Measurements from ENCODE around the gene CCL26. TPM values are rescaled to one million over a fixed set of nuclear protein-coding genes. Genes with fewer than 3 reads are reported as not detected.
A peak's percentile ranks its signal among the peaks of the same experiment; 100 is the strongest.

Gene CCL26, protein sequence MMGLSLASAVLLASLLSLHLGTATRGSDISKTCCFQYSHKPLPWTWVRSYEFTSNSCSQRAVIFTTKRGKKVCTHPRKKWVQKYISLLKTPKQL
- 1 to 10 TPM in 1 of 2 donors, not detected in 1; 1.2 TPM for total RNA-seq

DNA sequence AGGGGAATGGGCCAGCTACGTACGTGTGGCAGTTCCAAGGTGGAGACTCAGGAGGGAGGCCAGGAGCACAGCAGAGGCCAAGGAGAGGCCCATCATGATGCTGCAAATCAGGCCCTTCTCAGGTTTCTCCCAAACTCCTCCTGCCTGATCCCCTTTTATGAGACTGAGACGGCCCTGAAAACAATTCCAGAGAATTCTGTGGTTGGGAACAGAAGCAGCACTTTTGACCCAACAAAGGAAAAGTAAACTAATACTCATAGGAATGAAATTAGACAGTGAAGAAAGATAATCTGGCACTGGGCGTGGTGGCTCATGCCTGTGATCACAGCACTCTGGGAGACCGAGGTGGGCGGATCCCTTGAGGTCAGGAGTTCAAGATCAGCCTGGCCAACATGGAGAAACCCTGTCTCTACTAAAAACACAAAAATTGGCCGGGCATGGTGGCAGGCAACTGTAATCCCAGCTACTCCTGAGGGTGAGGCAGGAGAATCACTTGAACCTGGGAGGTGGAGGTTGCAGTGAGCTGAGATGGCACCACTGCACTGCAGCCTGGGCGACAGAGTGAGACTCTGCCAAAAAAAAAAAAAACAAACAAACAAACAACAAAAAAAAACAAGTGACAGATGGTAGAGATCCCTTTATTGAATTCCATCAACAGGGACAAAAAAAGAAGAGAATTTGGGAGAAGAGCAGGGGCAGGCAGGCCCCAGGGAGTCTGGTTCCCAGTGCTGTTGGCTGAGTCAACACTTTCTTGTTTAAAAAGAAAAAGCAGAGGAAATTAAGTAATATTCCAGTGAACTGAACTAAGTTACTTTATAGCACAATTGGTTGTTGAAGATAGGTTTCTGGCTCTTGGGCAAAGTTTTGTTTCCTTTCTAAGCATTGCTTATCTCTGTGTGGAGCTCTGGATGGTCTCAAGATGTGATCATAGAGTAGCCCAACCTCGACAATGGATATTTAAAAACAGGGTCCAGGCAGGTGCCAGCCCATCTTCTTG, at the start of gene CCL26:
TSS of gene CCL26 (minus strand) at position 131 of the 997 bp plus-strand sequence. CDS start at position 96, 35 bp downstream.
- Mint-ChIP-seq H3K27me3 (ENCODE audit: low read depth) (no peaks in the 10 kb centered on the region), H3K36me3 (ENCODE audit: insufficient read depth in 2 of 2) (no peaks in the 10 kb centered on the region), H3K27ac (peak within 1 kb of the TSS; percentile 22), H3K4me3 (no peak within 1 kb of the TSS), H3K4me1 (ENCODE audit: low read depth) (peaks cover 38% of the 10 kb centered on the region), H3K9me3 (peaks cover 0 to 3% of the 10 kb centered on the region in 2 donors)
- DNase-seq, result no peak
- ATAC-seq (replicated peaks in 1 of 2), result no peak

DNA sequence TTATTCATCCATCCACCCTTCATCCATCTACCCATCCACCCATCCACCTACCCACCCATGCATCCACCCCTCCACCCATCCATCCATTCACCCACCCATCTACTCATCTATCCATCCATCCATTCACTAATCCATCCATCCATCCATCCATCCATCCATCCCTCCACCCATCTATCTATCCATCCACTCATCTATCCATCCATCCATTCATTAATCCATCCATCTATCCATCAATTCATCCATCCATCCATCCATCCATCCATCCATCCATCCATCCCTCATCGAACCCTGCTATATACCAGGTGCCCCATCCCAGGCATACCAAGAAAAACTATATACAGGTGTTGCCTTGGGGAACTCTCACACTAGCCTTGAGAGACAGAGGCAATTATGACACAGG, 48.7 kb upstream of the CCL26 start:
- no peaks in the 10 kb centered on the region for H3K4me1 Mint-ChIP-seq (ENCODE audit: low read depth)
- H3K4me3 Mint-ChIP-seq, result no peak overlapping the region
- no peak overlapping the region for H3K27ac Mint-ChIP-seq
- ATAC-seq (replicated peaks in 1 of 2) (no peak), DNase-seq (no peak)
- H3K9me3 Mint-ChIP-seq, result no peaks in the 10 kb centered on the region
- H3K36me3 Mint-ChIP-seq (ENCODE audit: insufficient read depth in 2 of 2), result no peaks in the 10 kb centered on the region
- peaks cover 15% of the 10 kb centered on the region for H3K27me3 Mint-ChIP-seq (ENCODE audit: low read depth)

DNA sequence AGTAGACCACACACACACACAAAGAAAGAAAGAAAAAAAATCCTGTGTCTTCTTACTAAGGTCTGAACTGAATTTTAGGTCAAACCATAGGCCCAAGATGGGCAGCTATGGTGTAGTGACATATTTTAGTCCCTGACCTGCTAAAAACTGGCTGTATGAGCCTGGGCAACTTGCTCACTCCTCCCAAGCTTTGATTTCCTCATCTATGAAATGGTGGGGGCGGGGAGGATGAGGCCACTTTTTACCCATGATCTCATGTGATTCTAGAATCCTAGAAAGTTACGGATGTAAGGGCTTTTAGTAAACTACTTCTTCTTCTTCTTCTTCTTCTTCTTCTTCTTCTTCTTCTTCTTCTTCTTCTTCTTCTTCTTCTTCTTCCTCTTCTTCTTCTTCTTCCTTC, 47.7 kb upstream of the CCL26 start:
- DNase-seq, result no peak
- H3K4me3 Mint-ChIP-seq, result no peak overlapping the region
- H3K4me1 Mint-ChIP-seq (ENCODE audit: low read depth), result no peaks in the 10 kb centered on the region
- H3K9me3 Mint-ChIP-seq, result no peaks in the 10 kb centered on the region
- peaks cover 15% of the 10 kb centered on the region for H3K27me3 Mint-ChIP-seq (ENCODE audit: low read depth)
- H3K36me3 Mint-ChIP-seq (ENCODE audit: insufficient read depth in 2 of 2), result no peaks in the 10 kb centered on the region
- ATAC-seq (replicated peaks in 1 of 2), result no peak
- H3K27ac Mint-ChIP-seq, result no peak overlapping the region

DNA sequence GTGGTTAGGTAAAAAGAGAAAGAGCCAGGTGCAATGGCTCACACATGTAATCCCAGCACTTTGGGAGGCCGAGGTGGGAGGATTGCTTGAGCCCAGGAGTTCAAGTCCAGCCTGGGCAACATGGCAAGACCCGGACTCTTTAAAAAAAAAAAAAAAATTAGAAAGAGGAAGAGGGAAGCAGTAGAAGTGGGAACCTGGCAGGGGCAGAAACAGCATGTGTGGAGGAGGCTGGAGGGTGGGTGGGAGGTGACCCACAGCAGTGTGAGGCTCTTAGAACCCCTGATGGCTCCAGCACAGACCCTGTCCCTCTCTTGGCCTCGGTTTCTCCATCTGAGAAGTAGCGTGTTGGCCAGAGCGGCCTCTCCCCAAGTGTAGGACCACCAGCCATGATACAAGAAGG, 46.5 kb upstream of the CCL26 start:
- Mint-ChIP-seq H3K36me3 (ENCODE audit: insufficient read depth in 2 of 2) (no peaks in the 10 kb centered on the region), H3K9me3 (no peaks in the 10 kb centered on the region), H3K27ac (no peak overlapping the region), H3K27me3 (ENCODE audit: low read depth) (peaks cover 15% of the 10 kb centered on the region), H3K4me3 (no peak overlapping the region), H3K4me1 (ENCODE audit: low read depth) (no peaks in the 10 kb centered on the region)
- no peak for DNase-seq
- no peak for ATAC-seq (replicated peaks in 1 of 2)

DNA sequence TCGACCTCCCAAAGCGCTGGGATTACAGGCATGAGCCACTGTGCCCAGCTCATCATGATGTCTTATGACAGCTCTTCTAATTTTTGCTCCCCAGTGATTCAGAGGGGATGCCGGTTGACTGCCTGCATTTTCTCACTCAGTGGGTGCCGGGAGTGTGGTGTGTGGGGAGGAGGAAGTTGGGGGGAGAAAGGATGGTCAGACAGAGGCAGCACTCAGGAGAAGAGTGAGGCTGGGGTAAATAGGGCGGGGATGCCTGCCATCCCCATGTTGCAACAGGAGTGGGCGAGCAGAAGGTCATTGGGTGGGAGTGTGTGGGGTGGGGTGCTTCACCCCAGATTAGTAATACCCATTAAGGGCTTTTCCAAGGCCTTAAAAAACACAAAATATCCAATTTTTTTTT, 45.1 kb upstream of the CCL26 start:
- no peak for ATAC-seq (replicated peaks in 1 of 2)
- Mint-ChIP-seq H3K4me1 (ENCODE audit: low read depth) (no peaks in the 10 kb centered on the region), H3K4me3 (no peak overlapping the region), H3K27me3 (ENCODE audit: low read depth) (peaks cover 15% of the 10 kb centered on the region), H3K27ac (no peak overlapping the region), H3K36me3 (ENCODE audit: insufficient read depth in 2 of 2) (no peaks in the 10 kb centered on the region), H3K9me3 (no peaks in the 10 kb centered on the region)
- DNase-seq, result no peak

DNA sequence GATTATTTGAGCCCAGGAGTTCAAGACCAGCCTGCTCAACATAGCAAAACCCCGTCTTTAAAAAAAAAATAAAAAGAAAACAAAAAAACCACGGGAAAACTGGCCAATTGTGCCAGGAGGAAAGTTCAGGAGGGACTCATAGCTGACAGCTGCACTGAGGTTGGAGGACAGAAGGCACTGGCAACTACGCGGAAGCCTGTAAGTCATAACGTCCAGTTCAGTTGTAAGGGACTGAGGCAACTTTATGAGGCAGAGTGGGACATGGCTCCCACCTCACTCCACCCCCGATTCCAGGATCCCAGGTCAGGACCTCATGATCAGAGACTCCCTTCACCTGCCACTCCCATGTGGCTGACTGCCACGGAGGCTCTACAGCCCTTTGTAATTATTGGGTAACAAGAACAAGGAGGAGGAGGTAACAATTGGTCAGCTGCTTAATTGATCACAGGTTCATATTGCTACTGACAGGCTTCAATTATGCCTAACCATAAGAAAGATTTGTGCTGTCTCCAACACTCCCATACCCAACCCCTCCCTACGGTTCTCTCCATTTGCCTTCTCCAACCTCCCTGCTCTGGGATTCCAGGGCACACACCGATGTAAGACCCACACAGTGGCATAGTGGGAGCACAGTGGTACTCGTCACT, 43.5 kb upstream of the CCL26 start:
- Mint-ChIP-seq H3K36me3 (ENCODE audit: insufficient read depth in 2 of 2) (no peaks in the 10 kb centered on the region), H3K9me3 (no peaks in the 10 kb centered on the region), H3K4me1 (ENCODE audit: low read depth) (no peaks in the 10 kb centered on the region), H3K27me3 (ENCODE audit: low read depth) (peaks cover 6% of the 10 kb centered on the region), H3K4me3 (no peak overlapping the region), H3K27ac (no peak overlapping the region)
- DNase-seq, result no peak
- no peak for ATAC-seq (replicated peaks in 1 of 2)

DNA sequence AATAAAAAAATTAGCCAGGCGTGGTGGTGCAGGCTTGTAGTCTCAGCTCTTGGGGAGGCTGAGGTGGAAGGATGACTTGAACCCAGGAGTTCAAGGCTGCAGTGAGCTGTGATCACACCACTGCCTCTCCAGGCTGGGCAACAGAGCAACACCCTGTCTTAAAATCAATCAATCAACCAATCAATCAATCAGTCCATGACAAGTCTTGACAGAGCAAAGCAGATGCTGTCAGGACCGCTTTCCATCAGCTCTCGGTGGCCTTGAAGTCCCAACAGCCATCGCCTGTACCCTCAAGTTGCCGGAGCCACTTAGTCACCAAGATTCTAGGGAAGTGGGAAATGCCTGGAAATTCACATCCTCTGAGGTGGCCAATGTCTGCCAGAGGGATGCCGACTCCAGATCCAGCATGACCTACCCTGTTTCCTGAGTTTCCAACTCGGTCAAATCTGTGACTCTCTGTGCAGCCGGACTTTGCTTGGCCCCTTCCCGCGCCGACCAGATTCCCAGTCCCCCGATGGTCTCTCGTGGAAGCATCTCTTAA, 42.5 kb upstream of the CCL26 start:
- no peaks in the 10 kb centered on the region for H3K9me3 Mint-ChIP-seq
- no peak overlapping the region for H3K4me3 Mint-ChIP-seq
- DNase-seq (no peak), ATAC-seq (replicated peaks in 1 of 2) (no peak)
- no peak overlapping the region for H3K27ac Mint-ChIP-seq
- no peaks in the 10 kb centered on the region for H3K27me3 Mint-ChIP-seq (ENCODE audit: low read depth)
- H3K36me3 Mint-ChIP-seq (ENCODE audit: insufficient read depth in 2 of 2), result no peaks in the 10 kb centered on the region
- no peaks in the 10 kb centered on the region for H3K4me1 Mint-ChIP-seq (ENCODE audit: low read depth)

DNA sequence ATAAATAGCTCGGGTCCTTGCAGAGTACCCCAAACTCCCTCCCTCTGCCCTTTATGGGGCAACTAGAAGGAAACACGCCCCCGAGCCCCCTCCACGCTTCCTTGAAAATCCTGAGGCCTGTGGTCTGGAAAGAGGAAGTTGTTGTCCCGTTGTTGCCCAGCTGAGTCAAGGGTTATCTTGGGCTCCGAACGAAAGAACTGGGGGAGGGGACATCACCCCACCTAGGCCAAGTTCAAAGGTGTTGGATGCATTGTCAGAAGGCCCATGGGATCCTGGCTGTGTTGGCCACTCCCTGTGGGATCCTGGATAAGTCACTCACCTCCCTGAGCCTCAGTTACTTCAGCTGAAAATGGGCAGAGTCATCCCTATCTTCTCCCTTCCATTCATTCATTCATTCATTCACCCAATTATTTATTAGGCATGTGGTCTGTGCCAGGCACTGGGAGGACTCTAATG, 41.8 kb upstream of the CCL26 start, which contains the start of gene CCL24:
TSS of gene CCL24 (minus strand) at position 26 of the 456 bp plus-strand sequence. CDS start 91 bp downstream, outside the sequence.
- Mint-ChIP-seq H3K27me3 (ENCODE audit: low read depth) (no peaks in the 10 kb centered on the region), H3K27ac (no peak within 1 kb of the TSS), H3K36me3 (ENCODE audit: insufficient read depth in 2 of 2) (no peaks in the 10 kb centered on the region), H3K9me3 (no peaks in the 10 kb centered on the region), H3K4me3 (no peak within 1 kb of the TSS), H3K4me1 (ENCODE audit: low read depth) (no peaks in the 10 kb centered on the region)
- ATAC-seq (replicated peaks in 1 of 2), result no peak
- DNase-seq, result no peak

DNA sequence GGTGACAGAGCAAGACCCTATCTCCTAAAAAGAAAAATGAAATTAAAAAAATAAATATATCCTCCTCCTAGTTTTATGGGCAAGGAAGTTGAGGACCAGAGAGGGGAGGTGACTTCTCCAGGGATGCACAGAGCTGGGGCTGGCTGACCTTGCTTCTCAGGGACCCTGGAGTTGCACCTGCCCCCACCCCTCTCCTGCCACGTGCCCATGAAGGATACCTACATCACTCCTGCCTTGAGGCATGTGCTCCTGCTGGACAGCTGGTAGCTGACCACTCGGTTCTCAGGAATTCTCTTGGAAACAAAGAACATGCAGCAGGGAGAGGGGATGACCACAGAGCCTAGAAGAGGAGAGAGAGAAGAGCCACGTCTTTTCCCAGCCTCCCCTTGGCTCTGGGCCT, 41.1 kb upstream of the CCL26 start:
- Mint-ChIP-seq H3K36me3 (ENCODE audit: insufficient read depth in 2 of 2) (no peaks in the 10 kb centered on the region), H3K27me3 (ENCODE audit: low read depth) (no peaks in the 10 kb centered on the region), H3K4me3 (no peak overlapping the region), H3K27ac (no peak overlapping the region), H3K9me3 (no peaks in the 10 kb centered on the region), H3K4me1 (ENCODE audit: low read depth) (no peaks in the 10 kb centered on the region)
- DNase-seq (no peak), ATAC-seq (replicated peaks in 1 of 2) (no peak)

DNA sequence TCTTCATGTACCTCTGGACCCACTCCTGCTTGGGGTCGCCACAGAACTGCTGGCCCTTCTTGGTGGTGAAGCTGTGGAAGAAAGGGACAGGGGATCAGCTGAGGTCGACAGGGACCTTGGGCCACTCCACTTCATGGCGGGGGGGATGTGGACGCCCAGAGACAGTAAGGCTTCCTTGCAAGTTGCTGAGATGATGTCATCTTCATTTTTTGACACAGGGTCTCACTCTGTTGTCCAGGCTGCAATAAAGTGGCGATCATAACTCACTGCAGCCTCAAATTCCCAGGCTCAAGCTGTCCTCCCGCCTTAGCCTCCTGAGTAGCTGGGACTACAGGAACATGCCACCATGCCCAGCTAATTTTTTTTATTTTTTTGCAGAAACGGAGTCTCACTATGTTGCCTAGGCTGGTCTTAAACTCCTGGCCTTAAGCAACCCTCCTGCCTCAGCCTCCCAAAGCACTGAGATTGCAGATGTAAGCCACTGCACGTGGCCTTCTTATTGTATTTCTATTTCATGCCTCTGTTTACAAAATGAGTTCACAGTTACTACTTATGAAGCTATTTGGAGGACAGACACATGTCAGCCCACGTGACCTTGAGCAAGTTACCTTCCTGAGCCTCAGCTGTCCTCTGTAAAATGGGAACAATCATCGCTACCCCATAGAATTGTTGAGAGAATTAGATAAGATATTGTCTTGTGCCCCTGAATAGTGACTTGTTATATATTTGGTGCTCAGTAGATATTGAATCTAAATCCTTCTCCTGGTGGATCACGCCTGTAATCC, 40.1 kb upstream of the CCL26 start:
- no peaks in the 10 kb centered on the region for H3K4me1 Mint-ChIP-seq (ENCODE audit: low read depth)
- DNase-seq (no peak), ATAC-seq (replicated peaks in 1 of 2) (no peak)
- H3K36me3 Mint-ChIP-seq (ENCODE audit: insufficient read depth in 2 of 2), result peaks cover 1% of the 10 kb centered on the region in 2 donors
- no peak overlapping the region for H3K4me3 Mint-ChIP-seq
- H3K27ac Mint-ChIP-seq, result no peak overlapping the region
- H3K27me3 Mint-ChIP-seq (ENCODE audit: low read depth), result no peaks in the 10 kb centered on the region
- H3K9me3 Mint-ChIP-seq, result no peaks in the 10 kb centered on the region

DNA sequence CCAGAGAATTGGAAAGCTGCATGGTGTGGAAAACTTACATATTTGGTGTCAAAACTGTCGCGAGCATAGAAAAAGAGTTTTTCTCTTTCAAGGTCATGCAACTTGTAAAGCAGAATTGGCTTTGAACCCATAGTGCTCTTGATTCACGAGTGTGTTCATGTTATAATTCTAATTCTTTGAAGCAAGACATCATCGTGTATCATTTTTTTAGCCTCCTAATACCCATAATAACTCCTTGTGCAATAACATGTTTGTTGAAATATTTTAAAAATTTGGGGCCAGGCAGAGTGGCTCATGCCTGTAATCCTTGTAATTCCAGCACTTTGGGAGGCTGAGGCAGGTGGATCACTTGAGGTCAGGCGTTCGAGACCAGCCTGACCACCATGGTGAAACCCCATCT, 37.4 kb upstream of the CCL26 start:
- Mint-ChIP-seq H3K4me3 (no peak overlapping the region), H3K27ac (no peak overlapping the region)
- no peak for DNase-seq

DNA sequence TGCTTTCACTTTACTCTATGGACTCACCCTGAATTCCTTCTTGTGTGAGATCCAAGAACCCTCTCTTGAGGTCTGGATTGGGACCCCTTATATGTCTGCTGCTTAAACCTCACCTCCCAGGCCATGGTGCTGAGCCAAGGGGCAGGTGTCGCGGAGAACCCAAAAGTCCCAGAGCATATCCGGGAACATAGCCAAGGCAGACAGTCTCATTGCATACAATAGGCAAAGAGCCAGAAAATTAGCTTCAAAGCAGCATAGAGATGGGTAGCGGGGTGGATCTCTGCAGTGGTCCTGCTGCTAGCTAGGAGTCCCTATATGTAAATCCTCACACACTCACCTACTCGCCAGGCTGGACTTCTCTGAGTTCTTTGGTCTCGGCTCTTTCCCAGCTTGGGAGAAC, 36.1 kb upstream of the CCL26 start:
- Mint-ChIP-seq H3K36me3 (ENCODE audit: insufficient read depth in 2 of 2) (peaks cover 7 to 8% of the 10 kb centered on the region in 2 donors), H3K27me3 (ENCODE audit: low read depth) (no peaks in the 10 kb centered on the region), H3K27ac (no peak overlapping the region), H3K4me1 (ENCODE audit: low read depth) (no peaks in the 10 kb centered on the region), H3K4me3 (no peak overlapping the region), H3K9me3 (peaks cover 0 to 2% of the 10 kb centered on the region in 2 donors)
- DNase-seq (no peak), ATAC-seq (replicated peaks in 1 of 2) (no peak)

More for the DNA sequence above, 37.4 kb upstream of the CCL26 start:
- no peaks in the 10 kb centered on the region for H3K4me1 Mint-ChIP-seq (ENCODE audit: low read depth)
- peaks cover 0 to 2% of the 10 kb centered on the region in 2 donors for H3K9me3 Mint-ChIP-seq
- ATAC-seq (replicated peaks in 1 of 2), result no peak
- H3K36me3 Mint-ChIP-seq (ENCODE audit: insufficient read depth in 2 of 2), result peaks cover 7 to 8% of the 10 kb centered on the region in 2 donors
- H3K27me3 Mint-ChIP-seq (ENCODE audit: low read depth), result no peaks in the 10 kb centered on the region

Data from activated T-cell treated with anti-CD3 and anti-CD28 coated beads, Interleukin-2, amount 50 U/mL, for 72 hours (primary cell).